Measurements from ENCODE around the gene STIM1. TPM values are rescaled to one million over a fixed set of nuclear protein-coding genes. Genes with fewer than 3 reads are reported as not detected.
"Not testable (repeated sequence)": the region's sequence is repeated elsewhere in the genome, so short reads cannot be mapped to it uniquely, and the experiment has no call there.

STIM1 gene
- total RNA-seq, 1 donor from 2014 or later: 49.6 TPM

- intact Hi-C loops (cut with DNase I): no loop called here
- no peak for DNase-seq (ENCODE audit: low spot score)
These were observed 6.1 kb upstream of the STIM1 start for GRCh38 chr11:3849297-3849874.

GRCh38 chr11:3853545-3853842 is 2.0 kb upstream of the STIM1 start:
- intact Hi-C loops (cut with DNase I): no loop called here
- DNase-seq (ENCODE audit: low spot score) (no peak), ATAC-seq (no peak)

More at GRCh38 chr11:3849297-3849874, 6.1 kb upstream of the STIM1 start:
- ATAC-seq: peak; percentile 65

DNA sequence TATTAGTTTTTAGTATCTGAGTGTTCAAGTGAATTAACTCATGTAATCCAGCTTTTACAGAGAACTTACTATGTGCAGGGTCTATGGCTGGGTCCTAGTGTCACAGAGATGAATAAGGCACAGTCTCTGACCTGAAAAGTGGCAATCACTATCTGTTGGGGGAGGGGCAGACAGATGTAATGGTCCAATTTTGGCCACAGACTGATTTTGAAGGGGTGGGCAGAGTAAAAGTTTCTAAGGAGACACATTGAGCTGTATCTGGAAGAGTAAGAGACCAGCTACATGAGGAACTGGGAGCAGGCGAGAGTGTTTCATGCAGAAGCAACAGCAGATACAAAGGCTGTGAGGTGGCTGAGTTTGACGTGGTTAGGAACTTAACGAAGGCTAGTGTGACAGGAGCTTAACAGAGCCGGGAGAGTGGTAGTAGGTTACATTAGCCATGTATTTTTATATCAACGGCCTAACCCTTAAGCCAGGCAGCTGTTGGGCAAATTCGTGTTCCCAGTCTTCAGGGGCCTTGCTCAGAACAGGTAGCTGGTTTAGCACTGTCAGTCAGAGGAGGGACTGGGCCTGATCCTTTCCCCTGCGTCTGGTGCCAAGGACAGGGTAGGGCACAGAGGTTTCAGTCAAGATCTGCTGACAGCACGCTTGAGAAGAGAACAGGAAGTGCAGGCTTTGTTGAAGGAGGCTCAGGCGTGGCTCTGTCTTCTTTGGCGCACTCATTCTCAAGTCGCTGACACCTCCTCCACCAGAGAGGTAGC is 1.4 kb upstream of the STIM1 start:
- DNase-seq (ENCODE audit: low spot score): peak; percentile 65
- ATAC-seq: peak; percentile 15
- intact Hi-C loops (cut with DNase I): loop anchor here (2.0 kb wide), 1 partner anchor 219 kb away; no protein-coding TSS in a partner anchor

- intact Hi-C loops (cut with DNase I): loop anchor here (2.0 kb wide), 1 partner anchor 218 kb away; no protein-coding TSS in a partner anchor
- no peak for DNase-seq (ENCODE audit: low spot score)
- peak; percentile 10 for ATAC-seq
These were observed 846 bp upstream of the STIM1 start for GRCh38 chr11:3854660-3854976.

- peak; percentile 61 for DNase-seq (ENCODE audit: low spot score)
- peak; percentile 17 for ATAC-seq
- intact Hi-C loops (cut with DNase I): loop anchor here (2.0 kb wide), 1 partner anchor 217 kb away; no protein-coding TSS in a partner anchor
These were observed 486 bp downstream of the STIM1 start for GRCh38 chr11:3855808-3856491.

DNA sequence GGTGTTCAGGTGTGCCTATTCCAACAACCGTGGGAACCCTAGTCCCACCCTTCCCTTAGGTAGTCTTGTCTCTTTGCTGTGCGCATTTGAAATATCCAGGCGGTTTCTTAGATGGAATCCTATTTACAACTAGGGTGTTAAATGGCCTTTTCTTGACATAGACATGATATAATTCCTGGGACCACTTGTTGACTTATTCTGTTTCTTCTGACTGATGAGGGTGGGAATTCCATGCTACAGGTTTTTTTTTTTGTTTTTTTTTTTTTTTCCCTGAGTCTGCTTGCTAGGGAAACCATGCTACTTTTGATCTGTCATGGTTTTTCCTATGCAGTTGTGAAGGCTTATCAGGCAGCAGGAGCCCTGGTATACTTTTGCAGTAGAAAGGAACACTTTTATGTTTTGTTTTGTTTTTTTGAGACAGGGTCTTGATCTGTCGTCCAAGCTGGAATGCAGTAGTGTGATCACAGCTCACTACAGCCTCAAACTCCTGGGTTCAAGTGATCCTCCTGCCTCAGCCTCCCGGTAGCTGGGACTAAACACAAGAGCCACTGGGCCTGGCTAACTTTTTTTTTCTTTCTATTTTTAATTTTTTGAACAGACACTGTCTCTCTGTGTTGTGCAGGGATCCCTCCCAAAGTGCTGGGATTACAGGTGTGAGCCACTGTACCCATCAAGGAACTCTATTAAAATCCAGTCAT is 1.5 kb downstream of the STIM1 start:
- ATAC-seq (no peak), DNase-seq (ENCODE audit: low spot score) (no peak)
- intact Hi-C loops (cut with DNase I): no loop called here

DNA sequence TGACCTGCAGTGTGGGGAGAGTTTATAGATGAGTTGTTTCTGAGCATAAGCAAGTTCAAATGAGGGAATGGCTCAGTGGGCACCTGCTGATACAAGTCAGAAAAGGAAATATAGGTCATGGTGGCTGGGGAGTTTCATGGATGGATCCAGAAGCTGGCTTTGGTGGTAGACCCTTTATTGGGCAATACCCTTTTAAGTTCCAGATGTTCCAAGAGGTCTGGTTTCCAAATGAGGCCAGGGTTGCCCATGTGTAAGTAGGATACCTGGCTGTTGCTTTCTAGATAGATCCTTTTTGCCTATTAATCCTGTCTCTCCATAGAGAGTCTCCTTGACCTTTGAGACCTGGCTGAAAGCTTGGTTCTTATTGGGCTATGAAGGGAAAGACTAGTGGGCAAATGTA is 2.2 kb downstream of the STIM1 start:
- no peak for DNase-seq (ENCODE audit: low spot score)
- no peak for ATAC-seq
- intact Hi-C loops (cut with DNase I): no loop called here

DNA sequence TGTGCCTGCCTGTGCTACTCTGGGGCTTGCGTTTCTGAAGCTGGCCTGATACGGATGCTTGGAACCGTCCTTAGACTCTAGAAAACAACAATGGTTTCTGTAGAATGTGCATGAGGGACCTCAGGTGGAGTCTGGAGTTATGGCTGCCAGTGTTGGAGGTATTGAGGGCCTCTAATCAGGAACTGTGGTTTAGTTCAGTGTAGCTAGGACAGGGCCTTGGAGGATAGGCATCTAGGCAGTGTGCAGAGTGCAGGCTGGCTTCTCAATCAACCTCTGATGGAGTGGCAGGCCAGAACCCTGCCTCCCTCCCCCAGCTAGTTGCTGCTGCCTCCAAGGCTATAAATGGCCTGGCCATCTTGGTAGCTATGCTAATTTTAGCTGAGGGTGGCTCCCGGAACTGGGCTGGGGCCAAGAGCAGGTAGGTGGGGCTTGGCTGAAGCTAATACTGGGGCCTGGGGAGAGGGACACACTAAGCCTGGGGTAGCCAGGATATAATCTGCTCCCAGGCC is 4.0 kb downstream of the STIM1 start:
- ATAC-seq (no peak), DNase-seq (ENCODE audit: low spot score) (no peak)
- intact Hi-C loops (cut with DNase I): no loop called here

DNA sequence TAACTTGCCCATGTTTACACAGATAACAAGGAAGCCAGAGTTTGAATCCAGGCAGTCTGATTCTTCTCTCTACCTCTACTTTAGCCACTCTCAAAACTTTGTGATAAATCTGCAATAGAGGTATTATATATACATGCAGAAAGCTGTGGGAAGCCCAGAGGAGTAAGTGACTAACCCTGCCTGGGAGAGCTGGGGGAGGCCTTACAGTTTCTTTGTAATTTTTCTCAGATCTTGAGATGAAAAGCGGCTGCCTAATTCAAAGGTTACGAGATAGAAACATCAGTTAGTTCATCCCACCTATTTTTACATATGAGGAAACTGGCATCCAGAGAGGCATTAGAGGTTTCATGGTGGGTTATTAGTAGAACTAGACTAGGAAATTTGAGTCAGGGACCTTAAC is 4.9 kb downstream of the STIM1 start:
- intact Hi-C loops (cut with DNase I): no loop called here
- ATAC-seq (no peak), DNase-seq (ENCODE audit: low spot score) (no peak)

DNA sequence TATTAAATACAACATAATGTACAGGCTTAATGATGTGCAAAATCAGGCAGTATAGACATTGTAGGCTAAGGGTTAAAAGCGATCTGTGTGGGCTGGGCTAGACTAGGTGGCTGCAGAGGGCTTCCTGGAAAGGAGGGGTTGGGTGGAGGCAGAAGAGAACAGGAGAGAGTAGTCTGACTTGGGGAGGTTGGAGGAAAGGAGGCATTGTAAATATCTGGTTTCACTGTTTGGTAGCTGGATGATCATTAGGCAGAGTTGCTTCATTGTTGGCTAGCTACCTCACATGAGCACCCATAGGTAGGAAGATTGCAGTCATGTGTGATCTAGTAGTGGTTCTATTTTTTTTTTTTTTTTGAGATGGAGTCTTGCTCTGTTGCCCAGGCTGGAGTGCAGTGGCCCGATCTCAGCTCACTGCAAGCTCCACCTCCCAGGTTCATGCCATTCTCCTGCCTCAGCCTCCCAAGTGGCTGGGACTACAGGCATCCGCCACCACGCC is 5.5 kb downstream of the STIM1 start:
- ATAC-seq; DNase-seq (ENCODE audit: low spot score); intact Hi-C loops (cut with DNase I): not testable (repeated sequence)

DNA sequence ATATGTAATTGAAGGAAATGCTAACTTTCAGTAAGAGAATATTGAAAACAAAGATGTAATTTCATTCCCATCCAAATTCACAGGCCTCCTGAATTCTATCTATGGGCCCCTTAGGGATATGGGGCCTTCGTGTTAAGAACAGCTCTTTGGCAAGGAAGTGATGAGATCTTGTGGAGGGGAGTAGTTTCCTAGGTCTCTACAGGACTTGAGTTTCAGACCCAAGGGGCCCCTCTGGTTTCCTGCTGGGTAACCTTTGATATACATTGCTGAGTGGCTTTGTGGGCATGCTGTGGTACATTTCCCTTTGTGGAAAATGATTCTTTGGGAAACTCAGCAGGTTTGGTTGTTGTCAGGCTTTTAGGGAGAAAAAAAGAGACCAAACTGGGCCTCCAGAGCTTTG is 6.2 kb downstream of the STIM1 start:
- intact Hi-C loops (cut with DNase I): no loop called here
- ATAC-seq (no peak), DNase-seq (ENCODE audit: low spot score) (no peak)

DNA sequence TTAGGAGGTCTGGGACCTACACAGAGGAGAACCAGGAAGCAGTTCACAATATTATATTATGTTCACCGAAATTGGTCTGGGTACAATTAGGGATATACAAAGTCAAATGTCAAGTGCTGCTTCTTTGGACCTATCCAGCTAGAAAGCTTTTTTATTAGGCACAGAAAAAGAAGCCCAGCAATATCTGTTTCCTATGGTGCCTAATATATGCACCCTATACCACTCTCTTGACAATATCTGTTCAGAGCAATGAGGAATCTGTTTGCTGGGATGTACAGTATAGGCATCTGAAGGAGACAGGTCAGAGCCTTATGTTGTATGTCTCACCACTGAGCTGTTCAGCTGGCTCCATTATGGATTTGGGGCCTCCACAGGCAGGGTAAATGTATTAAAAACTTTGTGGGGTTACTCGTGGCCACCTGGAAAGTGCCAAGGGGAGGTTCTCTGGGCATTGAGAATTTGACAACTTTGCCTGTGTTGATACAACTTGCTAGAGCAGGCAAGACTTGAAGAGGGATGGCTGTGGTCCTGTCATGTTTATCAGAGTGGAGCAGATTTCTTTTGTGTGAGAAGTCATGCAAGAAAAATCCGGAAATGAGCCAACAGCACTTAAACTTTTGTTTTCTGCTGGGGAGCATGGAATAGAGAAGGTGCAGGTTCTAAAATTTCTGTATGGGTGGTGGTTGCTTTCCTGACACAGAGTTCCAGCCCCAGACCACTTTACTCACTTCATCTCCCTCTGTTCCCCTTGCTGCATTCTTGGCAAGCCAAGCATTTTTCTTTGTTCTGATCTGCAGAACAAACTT is 10.1 kb downstream of the STIM1 start:
- no peak for DNase-seq (ENCODE audit: low spot score)
- intact Hi-C loops (cut with DNase I): no loop called here
- peak; percentile 21 for ATAC-seq

- ATAC-seq: peak; percentile 53
- no peak for DNase-seq (ENCODE audit: low spot score)
- intact Hi-C loops (cut with DNase I): no loop called here
These were observed 10.7 kb downstream of the STIM1 start for GRCh38 chr11:3866206-3866605.

GRCh38 chr11:3866836-3867208 is 11.4 kb downstream of the STIM1 start:
- ATAC-seq (no peak), DNase-seq (ENCODE audit: low spot score) (no peak)
- intact Hi-C loops (cut with DNase I): no loop called here

GRCh38 chr11:3867209-3868091 is 12.0 kb downstream of the STIM1 start:
- DNase-seq (ENCODE audit: low spot score) (no peak), ATAC-seq (peak; percentile 68)
- intact Hi-C loops (cut with DNase I): no loop called here

DNA sequence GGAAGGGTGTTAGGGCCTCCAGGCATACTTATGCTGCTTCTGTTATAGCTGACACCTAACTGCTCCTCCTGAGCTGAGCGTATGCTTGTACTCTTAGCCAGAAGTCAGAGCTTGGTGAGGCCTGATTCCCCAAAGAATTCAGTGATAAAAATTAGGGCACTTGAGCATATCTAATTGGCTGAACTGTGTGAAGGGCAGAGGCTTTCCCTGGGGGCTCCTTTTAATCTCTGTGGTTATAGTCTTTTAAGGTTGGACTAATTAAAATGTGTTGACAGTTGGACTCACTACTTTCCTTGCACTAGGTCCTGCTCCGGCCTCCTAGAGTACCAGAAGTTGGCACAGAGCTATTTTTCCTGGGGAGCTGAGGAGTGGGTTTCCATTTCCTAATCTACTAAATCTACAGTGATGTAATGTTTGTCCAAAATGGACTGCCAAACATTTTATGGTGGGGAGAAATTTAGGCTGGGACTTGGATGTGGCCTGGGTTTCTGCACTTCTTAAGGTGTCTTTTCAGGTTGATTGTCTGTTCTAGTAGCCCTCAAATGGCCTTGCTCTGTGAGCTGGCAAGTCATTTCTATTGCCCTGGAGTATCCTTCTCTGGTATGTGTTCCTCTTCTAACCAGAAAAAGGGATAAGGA is 18.4 kb downstream of the STIM1 start:
- DNase-seq (ENCODE audit: low spot score): no peak
- no peak for ATAC-seq
- intact Hi-C loops (cut with DNase I): no loop called here

DNA sequence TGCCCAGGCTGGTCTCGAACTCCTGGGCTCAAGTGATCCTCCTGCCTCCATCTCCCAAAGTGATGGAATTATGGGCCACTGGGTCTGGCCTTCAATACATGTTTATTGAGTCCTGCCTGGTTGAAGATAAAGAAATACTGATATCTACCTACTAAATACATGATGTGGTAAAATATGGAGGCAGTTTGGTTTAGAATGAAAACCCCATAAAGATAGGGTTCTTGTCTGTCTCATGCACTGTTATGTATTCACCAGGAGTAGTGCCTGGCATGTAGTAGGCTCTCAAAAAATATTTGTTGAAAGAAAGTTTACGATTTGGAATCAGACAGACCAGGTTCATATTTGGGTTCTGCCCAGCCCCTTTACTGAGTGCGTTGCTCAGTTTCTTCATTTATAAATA is 21.1 kb downstream of the STIM1 start:
- ATAC-seq (no peak), DNase-seq (ENCODE audit: low spot score) (no peak)
- intact Hi-C loops (cut with DNase I): no loop called here

All from sciatic nerve (tissue), 2 donors.